Uterus (tissue), 4 donors: ENCODE measurements around the gene ESR2. TPM values are rescaled to one million over a fixed set of nuclear protein-coding genes. Genes with fewer than 3 reads are reported as not detected.

Source experiments
- DNase-seq, 2 donors: peaks; one replicate each; pipeline ENCODE4 v3.0.0-alpha.2; 2019 to 2020
- H3K27ac ChIP-seq, 2 donors: fragments of 200-600 bp; sonication (generic); 1 replicate in 1 of 2; 2 replicates in 1 of 2; pipeline ENCODE4 v1.5.1; 2016 to 2018
- H3K27me3 ChIP-seq, 2 donors: fragments of 200-600 bp; sonication (generic); one replicate each; pipeline ENCODE4 v1.5.1; 2018 to 2019; ENCODE audit warnings: control low read depth in 1 of 2
- H3K36me3 ChIP-seq, 2 donors: fragments of 200-600 bp; sonication (generic); one replicate each; pipeline ENCODE4 v1.5.1; 2019; ENCODE audit warnings: control low read depth in 1 of 2
- H3K4me1 ChIP-seq, 2 donors: fragments of 200-600 bp; sonication (generic); one replicate each; pipeline ENCODE4 v1.5.1; 2018 to 2019; ENCODE audit warnings: control low read depth in 1 of 2
- H3K4me3 ChIP-seq, 2 donors: fragments of 200-600 bp; sonication (generic); 1 replicate in 1 of 2; 2 replicates in 1 of 2; pipeline ENCODE4 v1.5.1; 2018 to 2019; ENCODE audit warnings: mild to moderate bottlenecking in 1 of 2
- H3K9me3 ChIP-seq, 2 donors: fragments of 200-600 bp; sonication (generic); one replicate each; pipeline ENCODE4 v1.5.1; 2019; ENCODE audit warnings: control low read depth in 1 of 2
- CTCF ChIP-seq, 4 experiments: fragments of 200-600 bp in 2 of 4; fragments of 450-650 bp in 2 of 4; sonication (generic) in 2 of 4; IDR thresholded peaks; one replicate each; pipeline ENCODE4 v1.5.1; 2016 to 2019; ENCODE audit warnings: antibody characterized with exemption in 4 of 4, mild to moderate bottlenecking in 2 of 4, moderate library complexity in 1 of 4
- POLR2A ChIP-seq, 2 donors: fragments of 450-650 bp; IDR thresholded peaks; one replicate each; pipeline ENCODE4 v1.6.1; 2016; ENCODE audit warnings: antibody characterized with exemption in 2 of 2, mild to moderate bottlenecking in 1 of 2, moderate library complexity in 1 of 2
- intact Hi-C: fragments of 100-400 bp; cut with DNase I; formaldehyde crosslinking; loops from one replicate; pipeline ENCODE4 v1.15.1; 2023; ENCODE audit warnings: low total_unique reads
- microRNA counts, 2 donors: library from miRNA; unstranded; fragments of <30 nt; microRNA quantifications; one replicate each; lab custom pipeline; 2016 to 2017
- microRNA-seq: library from miRNA; unstranded; fragments of <30 nt; microRNA quantifications from one replicate; pipeline ENCODE4, GENCODE V29; 2016; ENCODE audit warnings: borderline microRNAs expressed, borderline replicate concordance
- small RNA-seq: library from RNA; depleted of rRNA; stranded (forward); fragments of <200 nt; gene quantifications from one replicate; pipeline ENCODE3, GENCODE V24; 2016
- total RNA-seq, 4 donors: library from RNA; depleted of rRNA in 3 of 4; stranded (reverse); fragments of >200 nt in 3 of 4; gene quantifications; one replicate each; pipeline versions ENCODE4 v1.1.0 to v1.2.4, GENCODE V29; 2014 to 2023
- donor health status: DM: yes; HTN: yes; CAD: no.

Gene ESR2
- total RNA-seq, 4 donors from 2014 or later, result 0.41 to 8.2 (median 3.9) TPM

- Histone ChIP-seq H3K27me3 (no peaks in the 10 kb centered on the region), H3K36me3 (no peaks in the 10 kb centered on the region), H3K27ac (no peak overlapping the region), H3K4me3 (no peak overlapping the region), H3K9me3 (no peaks in the 10 kb centered on the region), H3K4me1 (no peaks in the 10 kb centered on the region)
- TF ChIP-seq CTCF (IDR thresholded peaks at IDR 0.05) (no peak), POLR2A (IDR thresholded peaks at IDR 0.05) (no peak)
- intact Hi-C loops, result no loop called here
- no peak for DNase-seq
Observed at GRCh38 chr14:64035143-64035542, 259.0 kb downstream of the ESR2 start.

MicroRNA genes within 50 kb of the gene (microRNA counts, 767-probe panel; counts per million panel counts)
- 0 counts per million in 2 donors for microRNA hsa-miR-548h-5p (lab: Ali Mortazavi, UCI)

Small RNAs within 50 kb of the gene (microRNA-seq; reads per million reads assigned to microRNA genes)
- not detected for gene MIR548H1

Small RNAs within 50 kb of the gene (small RNA-seq; reads per million reads assigned to genes)
- gene MIR548H1, result not detected

Other genes with a start within 250 kb of the ESR2 start
- 100 to 1,000 TPM in 1 of 4 donors, 10 to 100 TPM in 3; 13.5 to 145 (median 50.0) TPM for gene MTHFD1, start 94.0 kb upstream of the ESR2 start, total RNA-seq
- 1 to 10 TPM in 2 of 4 donors, under 1 TPM in 2; 0.51 to 5.3 (median 2.8) TPM for gene AKAP5, start 171.1 kb upstream of the ESR2 start, total RNA-seq
- gene ZBTB25, start 209.5 kb upstream of the ESR2 start, total RNA-seq, result 10 to 100 TPM in 3 of 4 donors, 1 to 10 TPM in 1; 4.6 to 34.4 (median 11.2) TPM
- gene ZBTB1, start 210.4 kb upstream of the ESR2 start, total RNA-seq, result 100 to 1,000 TPM in 2 of 4 donors, 10 to 100 TPM in 2; 16.1 to 126 (median 82.4) TPM
- 10 to 100 TPM; 21.8 to 68.1 (median 26.8) TPM for gene HSPA2, start 246.4 kb upstream of the ESR2 start, total RNA-seq